Caco-2 (cell line): ENCODE results near the gene DNAJA1. TPM values are rescaled to one million over a fixed set of nuclear protein-coding genes. Genes with fewer than 3 reads are reported as not detected.

Experiments
- BruUV-seq: library from RNA; stranded (reverse); fragments of 400-500 nt; replicated peaks from 2 replicates; lab custom pipeline; 2021; lab: Mats Ljungman, UMichigan
- CTCF ChIA-PET: fragments of 300-600 bp; sonication (Branson Sonifier 250); formaldehyde crosslinking; loops from one replicate; lab custom pipeline; 2022; ENCODE audit warnings: antibody characterized with exemption; lab: Charles Lee
- POLR2A ChIA-PET: fragments of 300-600 bp; sonication (Branson Sonifier 250); formaldehyde crosslinking; loops from one replicate; lab custom pipeline; 2022; ENCODE audit warnings: antibody characterized with exemption; lab: Charles Lee
- DNase-seq, 2 experiments: peaks; one replicate each; pipeline versions ENCODE4 v3.0.0 to v3.0.0-alpha.2; 2020 to 2022
- H3K27me3 ChIP-seq: replicated peaks from 2 replicates; pipeline ENCODE4 v1.6.0; 2011; ENCODE audit warnings: low read length; ENCODE audit not compliant: control insufficient read depth, insufficient read depth
- H3K36me3 ChIP-seq: 2 replicates; pipeline ENCODE4 v1.5.1; 2011; ENCODE audit warnings: low read length; ENCODE audit not compliant: control insufficient read depth, insufficient read depth
- H3K4me1 ChIP-seq: fragments of 250-450 bp; sonication (Bioruptor Pico); 2 replicates; pipeline ENCODE4 v1.5.1; 2020; ENCODE audit warnings: mild to moderate bottlenecking
- H3K4me3 ChIP-seq: 2 replicates; pipeline ENCODE4 v1.5.1; 2011; ENCODE audit warnings: low read depth, mild to moderate bottlenecking, control low read depth, low read length
- H3K9me3 ChIP-seq: fragments of 250-450 bp; sonication (Bioruptor Pico); 2 replicates; pipeline ENCODE4 v1.5.1; 2020; ENCODE audit warnings: mild to moderate bottlenecking, moderate library complexity
- H3K27ac Mint-ChIP-seq: one replicate; pipeline ENCODE4 v1.8.0; 2022; ENCODE audit warnings: mixed read lengths; ENCODE audit not compliant: unreplicated experiment
- H3K27me3 Mint-ChIP-seq: one replicate; pipeline ENCODE4 v1.8.0; 2022; ENCODE audit warnings: mixed read lengths; ENCODE audit not compliant: insufficient read depth, unreplicated experiment
- H3K36me3 Mint-ChIP-seq: one replicate; pipeline ENCODE4 v1.8.0; 2022; ENCODE audit warnings: mild to moderate bottlenecking, mixed read lengths; ENCODE audit not compliant: insufficient read depth, unreplicated experiment
- H3K4me1 Mint-ChIP-seq: one replicate; pipeline ENCODE4 v1.8.0; 2022; ENCODE audit warnings: low read depth, mixed read lengths; ENCODE audit not compliant: unreplicated experiment
- H3K4me3 Mint-ChIP-seq: one replicate; pipeline ENCODE4 v1.8.0; 2022; ENCODE audit warnings: mild to moderate bottlenecking, moderate library complexity, mixed read lengths; ENCODE audit not compliant: unreplicated experiment
- H3K9me3 Mint-ChIP-seq: one replicate; pipeline ENCODE4 v1.8.0; 2022; ENCODE audit warnings: mixed read lengths; ENCODE audit not compliant: unreplicated experiment
- CTCF ChIP-seq, 2 experiments: fragments of 200-600 bp in 1 of 2; IDR thresholded peaks; 1 replicate in 1 of 2; 2 replicates in 1 of 2; pipeline versions ENCODE4 v1.5.1 to v1.8.0; 2011 to 2022; ENCODE audit warnings: antibody characterized with exemption in 1 of 2, control low read depth in 1 of 2, inconsistent platforms in 1 of 2, low read depth in 1 of 2, low read length in 1 of 2, mild to moderate bottlenecking in 1 of 2, moderate library complexity in 1 of 2; ENCODE audit not compliant: insufficient read depth in 1 of 2, severe bottlenecking in 1 of 2, unreplicated experiment in 1 of 2
- intact Hi-C: fragments of 100-400 bp; cut with micrococcal nuclease; formaldehyde crosslinking; loops from one replicate; pipeline ENCODE4 v1.10.0; 2022; ENCODE audit not compliant: unreplicated experiment
- total RNA-seq: library from RNA; stranded (reverse); gene quantifications from 2 replicates; pipeline ENCODE4 v1.2.3, GENCODE V29; 2022

The DNAJA1 gene
- total RNA-seq, 1 experiment from 2014 or later, result 187 TPM

- Mint-ChIP-seq H3K4me1 (no peaks in the 10 kb centered on the region), H3K4me3 (no peak overlapping the region), H3K36me3 (peaks cover 100% of the 10 kb centered on the region), H3K27me3 (no peaks in the 10 kb centered on the region), H3K9me3 (no peaks in the 10 kb centered on the region), H3K27ac (peak overlapping the region; percentile 57)
- BruUV-seq, result no TSS peak
- Histone ChIP-seq H3K9me3 (no peaks in the 10 kb centered on the region), H3K4me3 (no peak overlapping the region), H3K27me3 (no peaks in the 10 kb centered on the region), H3K4me1 (peaks cover 48% of the 10 kb centered on the region), H3K36me3 (peaks cover 1% of the 10 kb centered on the region; the same call in 1 of the 2 replicates)
- CTCF ChIA-PET, result no interaction called here
- intact Hi-C loops, result loop anchor here (5.0 kb wide), 1 partner anchor 130 kb away; no protein-coding TSS in a partner anchor
- POLR2A ChIA-PET, result no interaction called here
- no peak for TF ChIP-seq CTCF (IDR thresholded peaks at IDR 0.05; ENCODE audit: insufficient read depth in 1 of 2, low read depth in 1 of 2, low read length in 1 of 2, severe bottlenecking in 1 of 2, unreplicated experiment in 1 of 2)
- DNase-seq, result no peak
Measured at GRCh38 chr9:33032292-33032691, 7.2 kb downstream of the DNAJA1 start.

GRCh38 chr9:33032865-33033264, 7.8 kb downstream of the DNAJA1 start:
- no peaks in the 10 kb centered on the region for H3K4me1 Mint-ChIP-seq
- no peaks in the 10 kb centered on the region for H3K27me3 Mint-ChIP-seq
- no peaks in the 10 kb centered on the region for H3K9me3 ChIP-seq
- H3K4me3 Mint-ChIP-seq, result no peak overlapping the region
- no peaks in the 10 kb centered on the region for H3K9me3 Mint-ChIP-seq
- BruUV-seq, result no TSS peak
- peak in 1 of 2 experiments; percentile 58 for DNase-seq
- TF ChIP-seq CTCF (IDR thresholded peaks at IDR 0.05; ENCODE audit: insufficient read depth in 1 of 2, low read depth in 1 of 2, low read length in 1 of 2, severe bottlenecking in 1 of 2, unreplicated experiment in 1 of 2), result no peak
- intact Hi-C loops, result loop anchor here (5.0 kb wide), 1 partner anchor 129 kb away; no protein-coding TSS in a partner anchor
- no peaks in the 10 kb centered on the region; the same call in 1 of the 2 replicates for H3K36me3 ChIP-seq
- no peaks in the 10 kb centered on the region for H3K27me3 ChIP-seq
- peaks cover 100% of the 10 kb centered on the region for H3K36me3 Mint-ChIP-seq
- ChIA-PET CTCF (no interaction called here), POLR2A (no interaction called here)
- H3K4me3 ChIP-seq, result no peak overlapping the region
- H3K27ac Mint-ChIP-seq, result peak overlapping the region; percentile 57
- peaks cover 45% of the 10 kb centered on the region for H3K4me1 ChIP-seq

GRCh38 chr9:33040792-33041431, 15.8 kb downstream of the DNAJA1 start:
- CTCF ChIA-PET, result no interaction called here
- H3K4me3 ChIP-seq, result no peak overlapping the region

More at GRCh38 chr9:33040792-33041431, 15.8 kb downstream of the DNAJA1 start:
- Mint-ChIP-seq H3K27me3 (no peaks in the 10 kb centered on the region), H3K9me3 (no peaks in the 10 kb centered on the region), H3K36me3 (peaks cover 93% of the 10 kb centered on the region), H3K4me1 (peaks cover 6% of the 10 kb centered on the region), H3K27ac (no peak overlapping the region), H3K4me3 (no peak overlapping the region)
- TF ChIP-seq CTCF (IDR thresholded peaks at IDR 0.05; ENCODE audit: insufficient read depth in 1 of 2, low read depth in 1 of 2, low read length in 1 of 2, severe bottlenecking in 1 of 2, unreplicated experiment in 1 of 2), result no peak
- H3K27me3 ChIP-seq, result no peaks in the 10 kb centered on the region
- H3K4me1 ChIP-seq, result peaks cover 4% of the 10 kb centered on the region; the same call in 1 of the 2 replicates
- BruUV-seq, result no TSS peak
- intact Hi-C loops, result no loop called here
- no peak for DNase-seq
- POLR2A ChIA-PET, result interaction anchor here (0.7 kb wide), 1 partner anchor 16 kb away, joined by 8 read pairs; no protein-coding TSS in a partner anchor
- no peaks in the 10 kb centered on the region for H3K36me3 ChIP-seq
- no peaks in the 10 kb centered on the region for H3K9me3 ChIP-seq
